CD4-positive, alpha-beta T cell treated with Interleukin-17A for 4 hours (primary cell): ENCODE measurements around the gene WDR70.
"Not testable (repeated sequence)": the region's sequence is repeated elsewhere in the genome, so short reads cannot be mapped to it uniquely, and the experiment has no call there.

Experiments
- DNase-seq: peaks from one replicate; pipeline ENCODE4 v3.0.0-alpha.2; 2020; ENCODE audit warnings: mixed read lengths

WDR70 gene

GRCh38 chr5:37575541-37576489 is 196.7 kb downstream of the WDR70 start:
- no peak for DNase-seq

- no peak for DNase-seq
Observed at GRCh38 chr5:37576552-37576951, 197.4 kb downstream of the WDR70 start.

- DNase-seq, result no peak
Observed at GRCh38 chr5:37578176-37578575, 199.1 kb downstream of the WDR70 start.

DNA sequence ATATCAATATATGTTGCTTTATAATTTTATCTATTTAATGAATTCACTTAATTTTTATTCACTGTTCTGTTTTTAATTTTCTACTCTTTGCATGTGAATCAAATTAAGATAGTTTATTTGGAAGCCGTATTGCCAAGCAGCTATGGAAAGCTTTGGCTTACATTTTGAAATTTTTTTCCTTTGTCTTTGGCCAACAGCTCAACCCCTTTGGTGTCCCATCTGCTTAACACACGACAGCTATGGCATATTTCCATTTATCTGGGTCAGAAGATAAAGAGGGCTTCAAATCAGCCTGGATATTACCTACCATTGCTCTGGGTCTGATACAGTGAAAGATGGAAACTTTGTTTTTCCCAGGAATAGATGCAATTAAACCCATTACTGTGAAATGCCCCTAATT is 201.0 kb downstream of the WDR70 start:
- no peak for DNase-seq

DNA sequence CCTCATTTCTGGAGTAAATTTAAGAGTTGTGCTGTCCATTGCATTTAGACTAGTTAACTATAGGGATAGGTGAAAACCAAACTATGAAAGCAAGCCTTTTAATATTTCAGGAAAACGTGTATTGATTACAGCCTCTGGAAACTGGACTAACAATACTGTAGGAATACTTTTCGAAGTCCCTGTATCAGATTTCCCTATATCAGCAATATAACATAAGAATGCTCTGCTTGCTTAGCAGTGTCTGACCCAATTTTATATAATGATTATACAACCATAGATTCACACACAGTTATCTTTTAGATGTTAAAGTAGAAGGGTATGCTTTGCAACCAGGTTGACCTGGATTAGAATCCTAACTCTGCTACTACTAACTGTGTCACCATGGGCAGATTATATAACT is 203.1 kb downstream of the WDR70 start:
- DNase-seq, result no peak

DNA sequence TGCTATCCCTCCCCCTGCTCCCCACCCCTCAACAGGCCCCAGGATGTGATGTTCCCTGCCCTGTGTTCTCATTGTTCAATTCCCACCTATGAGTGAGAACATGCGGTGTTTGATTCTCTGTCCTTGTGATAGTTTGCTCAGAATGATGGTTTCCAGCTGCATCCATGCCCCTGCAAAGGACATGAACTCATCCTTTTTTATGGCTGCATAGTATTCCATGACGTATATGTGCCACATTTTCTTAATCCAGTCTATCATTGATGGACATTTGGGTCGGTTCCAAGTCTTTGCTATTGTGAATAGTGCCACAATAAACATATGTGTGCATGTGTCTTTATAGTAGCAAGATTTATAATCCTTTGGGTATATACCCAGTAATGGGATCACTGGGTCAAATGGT is 214.2 kb downstream of the WDR70 start:
- DNase-seq, result not testable (repeated sequence)

- not testable (repeated sequence) for DNase-seq
Observed at GRCh38 chr5:37594864-37595263, 215.7 kb downstream of the WDR70 start.

- no peak for DNase-seq
Observed at GRCh38 chr5:37598733-37599132, 219.6 kb downstream of the WDR70 start.

- no peak for DNase-seq
Observed at GRCh38 chr5:37601163-37601562, 222.0 kb downstream of the WDR70 start.

DNA sequence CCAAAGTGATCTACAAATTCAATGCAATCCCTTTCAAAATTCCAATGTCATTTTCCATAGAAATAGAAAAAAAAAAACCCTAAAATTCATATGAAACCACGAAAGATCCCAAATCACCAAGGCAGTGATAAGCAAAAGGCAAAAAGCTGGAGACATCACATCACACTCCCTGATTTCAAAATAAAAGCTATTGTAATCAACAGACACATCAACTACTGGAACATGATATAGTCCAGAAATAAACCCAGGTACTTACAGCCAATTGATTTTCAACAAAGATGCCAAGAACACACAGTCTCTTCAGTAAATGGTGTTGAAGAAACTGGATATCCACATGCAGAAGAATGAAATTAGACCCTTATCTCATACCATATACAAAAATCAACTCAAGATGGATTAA is 224.0 kb downstream of the WDR70 start:
- no peak for DNase-seq

DNA sequence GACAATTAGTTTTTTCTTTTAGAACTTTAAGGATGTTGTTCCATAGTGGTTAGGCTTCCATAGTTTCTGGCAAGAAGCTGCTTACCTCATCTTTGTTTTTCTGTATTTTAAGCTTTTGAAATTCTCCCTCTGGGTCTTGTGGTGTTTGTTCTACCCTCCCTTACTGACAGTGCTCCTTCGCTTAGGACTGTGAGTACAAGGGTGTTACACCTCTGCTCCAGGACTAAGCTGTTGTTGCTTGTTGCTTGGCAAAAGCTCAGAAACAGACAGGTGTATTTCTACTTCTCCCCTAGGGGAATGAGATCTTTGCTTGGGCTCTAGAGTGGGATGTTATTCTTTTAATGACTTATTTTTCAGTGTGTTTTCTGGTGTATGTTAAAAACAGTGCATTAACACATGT is 225.2 kb downstream of the WDR70 start:
- no peak for DNase-seq

GRCh38 chr5:37606148-37606547 is 227.0 kb downstream of the WDR70 start:
- no peak for DNase-seq

- DNase-seq, result no peak
Observed at GRCh38 chr5:37606632-37607248, 227.6 kb downstream of the WDR70 start.

DNA sequence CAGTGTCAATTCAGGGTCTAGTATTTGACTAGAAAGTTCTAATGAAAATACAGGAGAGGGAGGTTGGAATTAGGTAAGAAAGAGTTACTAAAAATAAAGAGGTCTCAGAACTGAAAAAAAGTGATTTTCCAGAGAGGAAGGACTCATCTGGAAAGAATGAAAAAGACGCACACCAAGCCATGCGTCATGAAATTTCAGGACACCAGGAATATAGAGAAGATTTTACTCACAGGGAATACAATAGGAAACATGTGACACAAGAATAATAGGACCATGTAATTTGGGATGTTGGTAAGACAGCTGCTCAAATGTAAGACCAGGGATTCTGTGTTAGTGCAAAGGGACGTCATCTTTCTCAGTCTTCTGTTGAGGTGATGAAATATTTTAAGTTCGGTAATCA is 236.1 kb downstream of the WDR70 start:
- DNase-seq, result no peak

DNA sequence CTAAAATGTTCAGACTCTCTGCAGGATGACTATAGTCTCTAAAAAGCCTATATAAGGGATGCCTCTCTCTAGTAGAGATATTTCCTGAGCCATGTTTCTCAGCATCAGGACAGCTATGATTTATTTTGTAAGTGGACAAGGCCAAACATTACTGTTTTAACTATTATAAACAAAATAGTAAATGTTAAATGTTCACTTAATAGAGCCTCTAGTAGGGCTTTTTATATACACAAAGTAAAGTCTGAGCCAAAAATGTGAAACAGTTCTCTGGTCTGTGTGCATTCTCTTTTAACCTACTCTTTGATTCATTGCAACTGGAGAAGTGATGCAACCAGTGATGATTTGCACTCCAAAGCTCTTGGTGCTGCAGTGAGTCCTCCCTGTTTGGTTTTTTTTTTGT is 240.2 kb downstream of the WDR70 start:
- no peak for DNase-seq

GRCh38 chr5:37622354-37622753 is 243.2 kb downstream of the WDR70 start:
- DNase-seq, result not testable (repeated sequence)

- no peak for DNase-seq
Observed at GRCh38 chr5:37626266-37626665, 247.1 kb downstream of the WDR70 start.

- no peak for DNase-seq
Observed at GRCh38 chr5:37628876-37629275, 249.8 kb downstream of the WDR70 start.

- DNase-seq, result no peak
Observed at GRCh38 chr5:37631939-37632338, 252.8 kb downstream of the WDR70 start.

DNA sequence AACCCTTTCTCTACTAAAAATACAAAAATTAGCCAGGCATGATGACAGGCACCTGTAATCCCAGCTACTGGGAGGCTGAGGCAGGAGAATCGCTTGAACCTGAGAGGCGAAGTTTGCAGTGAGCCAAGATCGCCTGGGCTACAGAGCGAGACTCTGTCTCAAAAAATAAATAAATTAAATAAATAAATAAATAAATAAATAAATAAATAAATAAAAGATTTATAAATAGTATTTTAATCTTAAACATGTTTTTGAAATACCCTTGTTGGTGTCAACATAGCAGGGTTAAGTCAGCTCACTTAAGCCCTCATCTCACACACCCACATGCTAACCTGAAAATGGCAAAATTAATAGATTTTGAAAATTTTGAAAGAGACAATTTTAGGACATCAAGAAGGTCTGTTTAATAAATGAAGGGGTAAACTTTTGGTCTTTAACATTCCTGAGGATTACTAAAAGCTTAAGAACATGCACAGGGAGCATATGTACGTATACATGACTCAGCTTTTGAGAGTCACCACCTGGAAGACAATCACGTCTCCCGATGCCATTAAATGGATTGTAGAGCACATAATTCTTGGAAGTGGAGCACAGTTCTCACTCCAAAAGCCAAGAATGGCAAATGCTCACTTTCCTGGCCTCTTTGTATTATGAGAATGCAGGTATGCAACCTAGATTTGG is 258.2 kb downstream of the WDR70 start:
- no peak for DNase-seq

DNA sequence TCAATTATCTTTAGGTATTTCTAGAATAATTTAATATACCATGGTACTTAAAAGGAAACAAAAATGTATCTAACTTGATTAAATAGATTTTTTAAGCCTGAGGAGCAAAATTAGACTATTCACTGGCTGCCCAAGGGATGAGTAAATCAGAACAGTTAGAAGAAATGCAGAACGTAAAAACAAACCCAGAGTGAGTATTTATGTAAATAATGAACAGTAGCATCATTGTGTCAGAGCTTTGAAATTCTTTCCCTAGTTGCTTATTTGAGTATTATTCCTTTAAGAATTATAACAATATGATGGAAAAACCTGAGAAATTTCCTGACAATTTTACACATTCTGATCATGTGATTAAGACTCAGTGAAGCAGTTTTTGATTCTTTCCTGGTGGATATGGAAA is 259.8 kb downstream of the WDR70 start:
- DNase-seq, result no peak

DNA sequence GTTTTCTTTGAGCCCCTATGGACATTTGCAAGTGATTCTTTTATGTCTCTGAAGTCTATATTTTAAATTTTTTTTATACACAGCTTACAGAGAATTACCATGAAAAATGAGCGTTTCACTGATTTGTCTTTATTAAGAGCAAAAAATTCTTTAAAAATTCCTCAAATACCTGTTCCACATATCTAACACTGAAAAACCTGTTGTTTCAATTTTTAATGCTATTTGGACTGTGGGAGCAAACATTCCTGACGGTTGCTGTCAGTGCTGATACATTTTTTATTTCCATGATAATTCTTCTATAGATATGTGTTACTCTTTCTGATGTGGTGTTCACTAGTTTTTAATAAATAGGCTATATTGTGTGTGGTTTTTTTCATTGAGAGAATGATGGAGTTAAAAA is 261.0 kb downstream of the WDR70 start:
- DNase-seq, result no peak

DNA sequence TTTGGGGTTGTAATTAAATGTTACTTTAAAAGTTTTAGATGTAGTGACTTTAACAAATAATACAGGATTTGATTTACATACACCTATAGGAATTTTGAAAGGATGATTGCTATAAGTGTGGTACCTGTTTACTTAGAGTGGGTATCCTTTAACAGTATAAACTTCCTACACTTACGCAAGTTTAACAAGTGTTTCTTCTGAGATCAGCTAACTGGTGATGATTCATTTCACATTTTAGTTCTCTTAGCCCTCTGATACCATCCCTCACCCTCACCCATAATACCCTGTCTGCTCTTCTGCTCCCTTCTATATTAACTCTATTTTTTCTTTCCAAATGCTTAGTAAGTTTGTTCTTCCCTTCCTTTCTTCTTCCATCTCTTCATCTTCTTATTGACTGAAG is 262.8 kb downstream of the WDR70 start:
- DNase-seq, result no peak

GRCh38 chr5:37645707-37646106 is 266.6 kb downstream of the WDR70 start:
- no peak for DNase-seq
